PFSK-1 (cell line): ENCODE measurements around the gene ABR.

Experiments
- FOXP2 ChIP-seq: optimal IDR thresholded peaks from 2 replicates; pipeline ENCODE3; 2011; ENCODE audit warnings: borderline replicate concordance, control low read depth, inconsistent platforms; ENCODE audit not compliant: insufficient read depth; ENCODE audit errors: extremely low read length, extremely low read depth
- POLR2AphosphoS5 ChIP-seq: IDR thresholded peaks from 2 replicates; pipeline ENCODE4 v1.6.1; 2012; ENCODE audit warnings: low read depth, mild to moderate bottlenecking, control low read depth, low read length, moderate library complexity
- REST ChIP-seq, 2 experiments: IDR thresholded peaks; 2 replicates each; pipeline versions ENCODE4 v1.6.1 to v1.8.0; 2011 to 2012; ENCODE audit warnings: low read depth in 2 of 2, low read length in 2 of 2, control low read depth in 1 of 2, inconsistent platforms in 1 of 2, mild to moderate bottlenecking in 1 of 2, moderate library complexity in 1 of 2; ENCODE audit not compliant: insufficient read depth in 1 of 2
- SIN3A ChIP-seq: IDR thresholded peaks from 2 replicates; pipeline ENCODE4 v1.6.1; 2012; ENCODE audit warnings: mild to moderate bottlenecking, low read length, moderate library complexity, borderline replicate concordance; ENCODE audit not compliant: insufficient read depth
- TAF1 ChIP-seq: IDR thresholded peaks from 2 replicates; pipeline ENCODE4 v1.6.1; 2012; ENCODE audit warnings: low read length, control low read depth, borderline replicate concordance; ENCODE audit not compliant: insufficient read depth

Gene ABR

GRCh38 chr17:1153795-1154546 lies 25.8 kb downstream of the ABR start:
- no peak for TF ChIP-seq SIN3A
- no peak for TF ChIP-seq POLR2AphosphoS5
- no peak for TF ChIP-seq REST (IDR thresholded peaks at IDR 0.05; ENCODE audit: insufficient read depth in 1 of 2, low read depth in 2 of 2, low read length in 2 of 2)
- TF ChIP-seq FOXP2: no peak
- no peak for TF ChIP-seq TAF1

GRCh38 chr17:1150863-1151600 lies 28.7 kb downstream of the ABR start:
- TF ChIP-seq REST (IDR thresholded peaks at IDR 0.05; ENCODE audit: insufficient read depth in 1 of 2, low read depth in 2 of 2, low read length in 2 of 2) (no peak), POLR2AphosphoS5 (no peak), FOXP2 (no peak), TAF1 (no peak), SIN3A (no peak)

GRCh38 chr17:1149869-1150268 lies 29.9 kb downstream of the ABR start:
- no peak for TF ChIP-seq REST (IDR thresholded peaks at IDR 0.05; ENCODE audit: insufficient read depth in 1 of 2, low read depth in 2 of 2, low read length in 2 of 2)
- TF ChIP-seq TAF1: no peak
- TF ChIP-seq POLR2AphosphoS5: no peak
- TF ChIP-seq SIN3A: no peak
- TF ChIP-seq FOXP2: no peak

GRCh38 chr17:1147664-1148063 lies 32.1 kb downstream of the ABR start:
- TF ChIP-seq SIN3A (no peak), REST (IDR thresholded peaks at IDR 0.05; ENCODE audit: insufficient read depth in 1 of 2, low read depth in 2 of 2, low read length in 2 of 2) (no peak), POLR2AphosphoS5 (no peak), FOXP2 (no peak), TAF1 (no peak)
